ENCODE data around the gene ZFP64. TPM values are rescaled to one million over a fixed set of nuclear protein-coding genes. Genes with fewer than 3 reads are reported as not detected.
A peak's percentile ranks its signal among the peaks of the same experiment; 100 is the strongest.

ZFP64 gene
- total and polyA plus RNA-seq, 7 experiments from 2014 or later: 8.0 to 14.6 (median 11.6) TPM

- no peak overlapping the region for H3K4me3 Mint-ChIP-seq
- ChIA-PET POLR2A (no interaction called here), CTCF (no interaction called here)
- H3K9me3 Mint-ChIP-seq: peaks cover 0 to 4% (median 0%) of the 10 kb centered on the region in 11 donors
- Histone ChIP-seq H3K9me3 (ENCODE audit: control insufficient read depth in 2 of 3, low read length in 3 of 3) (no peaks in the 10 kb centered on the region), H3K27ac (ENCODE audit: low read depth, low read length) (no peak overlapping the region), H3K4me1 (ENCODE audit: control insufficient read depth in 2 of 2, insufficient read depth in 2 of 2, low read length in 2 of 2) (no peaks in the 10 kb centered on the region), H3K27me3 (ENCODE audit: control insufficient read depth in 2 of 2, insufficient read depth in 2 of 2, low read length in 2 of 2) (no peaks in the 10 kb centered on the region), H3K36me3 (ENCODE audit: control insufficient read depth in 2 of 3, insufficient read depth in 3 of 3, low read length in 3 of 3) (peaks cover 0 to 28% (median 6%) of the 10 kb centered on the region in 3 experiments), H3K4me3 (ENCODE audit: low read length) (no peak overlapping the region)
- ATAC-seq (no peak), DNase-seq (no peak)
- no peak overlapping the region for H3K27ac Mint-ChIP-seq
- peaks cover 0 to 10% (median 2%) of the 10 kb centered on the region in 7 donors for H3K4me1 Mint-ChIP-seq
- H3K36me3 Mint-ChIP-seq: peaks cover 7 to 65% (median 45%) of the 10 kb centered on the region in 5 donors
- intact Hi-C loops (cut with micrococcal nuclease): no loop called here
- H3K27me3 Mint-ChIP-seq: no peaks in the 10 kb centered on the region
These were observed 24.2 kb downstream of the ZFP64 start for GRCh38 chr20:52167232-52167840.

- H3K27me3 ChIP-seq (ENCODE audit: control insufficient read depth in 2 of 2, insufficient read depth in 2 of 2, low read length in 2 of 2): no peaks in the 10 kb centered on the region
- no peak overlapping the region for H3K4me3 Mint-ChIP-seq
- H3K36me3 Mint-ChIP-seq: peaks cover 11 to 64% (median 41%) of the 10 kb centered on the region in 5 donors
- CTCF ChIA-PET: no interaction called here
- no peak overlapping the region for H3K4me3 ChIP-seq (ENCODE audit: low read length)
- H3K9me3 Mint-ChIP-seq: peaks cover 0 to 4% (median 0%) of the 10 kb centered on the region in 11 donors
- H3K4me1 Mint-ChIP-seq: peaks cover 0 to 10% (median 5%) of the 10 kb centered on the region in 7 donors
- intact Hi-C loops (cut with micrococcal nuclease): no loop called here
- no peak for ATAC-seq
- no peak overlapping the region for H3K27ac Mint-ChIP-seq
- no peak overlapping the region for H3K27ac ChIP-seq (ENCODE audit: low read depth, low read length)
- H3K4me1 ChIP-seq (ENCODE audit: control insufficient read depth in 2 of 2, insufficient read depth in 2 of 2, low read length in 2 of 2): no peaks in the 10 kb centered on the region
- H3K27me3 Mint-ChIP-seq: no peaks in the 10 kb centered on the region
- H3K9me3 ChIP-seq (ENCODE audit: control insufficient read depth in 2 of 3, low read length in 3 of 3): no peaks in the 10 kb centered on the region
- peaks cover 0 to 32% (median 6%) of the 10 kb centered on the region in 3 experiments for H3K36me3 ChIP-seq (ENCODE audit: control insufficient read depth in 2 of 3, insufficient read depth in 3 of 3, low read length in 3 of 3)
- DNase-seq: no peak
- POLR2A ChIA-PET: interaction anchor here (0.6 kb wide), 1 partner anchor 243 kb away, joined by 3 read pairs; no protein-coding TSS in a partner anchor
These were observed 25.4 kb downstream of the ZFP64 start for GRCh38 chr20:52166150-52166549.

- Histone ChIP-seq H3K9me3 (ENCODE audit: control insufficient read depth in 2 of 3, low read length in 3 of 3) (no peaks in the 10 kb centered on the region), H3K4me3 (ENCODE audit: low read length) (no peak overlapping the region), H3K4me1 (ENCODE audit: control insufficient read depth in 2 of 2, insufficient read depth in 2 of 2, low read length in 2 of 2) (no peaks in the 10 kb centered on the region), H3K36me3 (ENCODE audit: control insufficient read depth in 2 of 3, insufficient read depth in 3 of 3, low read length in 3 of 3) (peaks cover 4 to 69% (median 12%) of the 10 kb centered on the region in 3 experiments), H3K27ac (ENCODE audit: low read depth, low read length) (no peak overlapping the region), H3K27me3 (ENCODE audit: control insufficient read depth in 2 of 2, insufficient read depth in 2 of 2, low read length in 2 of 2) (no peaks in the 10 kb centered on the region)
- Mint-ChIP-seq H3K4me3 (no peak overlapping the region), H3K27me3 (no peaks in the 10 kb centered on the region), H3K27ac (peak overlapping the region in 1 of 9 donors; percentile 38), H3K9me3 (peaks cover 0 to 10% (median 0%) of the 10 kb centered on the region in 11 donors), H3K4me1 (peaks cover 0 to 4% (median 0%) of the 10 kb centered on the region in 7 donors), H3K36me3 (peaks cover 21 to 77% (median 70%) of the 10 kb centered on the region in 5 donors)
- ChIA-PET CTCF (no interaction called here), POLR2A (no interaction called here)
- intact Hi-C loops (cut with micrococcal nuclease): no loop called here
- ATAC-seq (no peak), DNase-seq (no peak)
These were observed 30.9 kb downstream of the ZFP64 start for GRCh38 chr20:52160621-52161204.

GRCh38 chr20:52160049-52160570 is 31.5 kb downstream of the ZFP64 start:
- Mint-ChIP-seq H3K4me3 (peak overlapping the region in 1 of 10 donors; percentile 12), H3K27ac (no peak overlapping the region), H3K36me3 (peaks cover 21 to 76% (median 67%) of the 10 kb centered on the region in 5 donors), H3K9me3 (peaks cover 0 to 9% (median 0%) of the 10 kb centered on the region in 11 donors), H3K27me3 (no peaks in the 10 kb centered on the region), H3K4me1 (peaks cover 0 to 4% (median 0%) of the 10 kb centered on the region in 7 donors)
- CTCF ChIA-PET: no interaction called here
- ATAC-seq: no peak
- no peak overlapping the region for H3K27ac ChIP-seq (ENCODE audit: low read depth, low read length)
- H3K9me3 ChIP-seq (ENCODE audit: control insufficient read depth in 2 of 3, low read length in 3 of 3): no peaks in the 10 kb centered on the region
- no peaks in the 10 kb centered on the region for H3K27me3 ChIP-seq (ENCODE audit: control insufficient read depth in 2 of 2, insufficient read depth in 2 of 2, low read length in 2 of 2)
- no peaks in the 10 kb centered on the region for H3K4me1 ChIP-seq (ENCODE audit: control insufficient read depth in 2 of 2, insufficient read depth in 2 of 2, low read length in 2 of 2)
- H3K4me3 ChIP-seq (ENCODE audit: low read length): no peak overlapping the region
- intact Hi-C loops (cut with micrococcal nuclease): no loop called here
- POLR2A ChIA-PET: no interaction called here
- DNase-seq: no peak
- H3K36me3 ChIP-seq (ENCODE audit: control insufficient read depth in 2 of 3, insufficient read depth in 3 of 3, low read length in 3 of 3): peaks cover 4 to 65% (median 9%) of the 10 kb centered on the region in 3 experiments

GRCh38 chr20:52154575-52154974 is 37.0 kb downstream of the ZFP64 start:
- DNase-seq (no peak), ATAC-seq (no peak)
- Histone ChIP-seq H3K4me3 (ENCODE audit: low read length) (no peak overlapping the region), H3K27ac (ENCODE audit: low read depth, low read length) (no peak overlapping the region), H3K27me3 (ENCODE audit: control insufficient read depth in 2 of 2, insufficient read depth in 2 of 2, low read length in 2 of 2) (no peaks in the 10 kb centered on the region), H3K36me3 (ENCODE audit: control insufficient read depth in 2 of 3, insufficient read depth in 3 of 3, low read length in 3 of 3) (peaks cover 4 to 58% (median 9%) of the 10 kb centered on the region in 3 experiments), H3K4me1 (ENCODE audit: control insufficient read depth in 2 of 2, insufficient read depth in 2 of 2, low read length in 2 of 2) (no peaks in the 10 kb centered on the region), H3K9me3 (ENCODE audit: control insufficient read depth in 2 of 3, low read length in 3 of 3) (no peaks in the 10 kb centered on the region)
- peaks cover 0 to 2% (median 0%) of the 10 kb centered on the region in 7 donors for H3K4me1 Mint-ChIP-seq
- H3K27ac Mint-ChIP-seq: peak overlapping the region in 3 of 9 donors; percentile 3 to 38 (median 8)
- H3K4me3 Mint-ChIP-seq: no peak overlapping the region
- intact Hi-C loops (cut with micrococcal nuclease): no loop called here
- POLR2A ChIA-PET: no interaction called here
- CTCF ChIA-PET: no interaction called here
- H3K36me3 Mint-ChIP-seq: peaks cover 21 to 57% (median 49%) of the 10 kb centered on the region in 5 donors
- H3K9me3 Mint-ChIP-seq: peaks cover 0 to 9% (median 0%) of the 10 kb centered on the region in 11 donors
- H3K27me3 Mint-ChIP-seq: no peaks in the 10 kb centered on the region

- DNase-seq: no peak
- CTCF ChIA-PET: interaction anchor here (0.7 to 1.3 kb wide), 3 partner anchors 25 to 559 kb away, joined by 3 to 4 read pairs (median 3); no protein-coding TSS in a partner anchor
- Histone ChIP-seq H3K4me1 (ENCODE audit: control insufficient read depth in 2 of 2, insufficient read depth in 2 of 2, low read length in 2 of 2) (no peaks in the 10 kb centered on the region), H3K9me3 (ENCODE audit: control insufficient read depth in 2 of 3, low read length in 3 of 3) (no peaks in the 10 kb centered on the region), H3K36me3 (ENCODE audit: control insufficient read depth in 2 of 3, insufficient read depth in 3 of 3, low read length in 3 of 3) (peaks cover 0 to 51% (median 5%) of the 10 kb centered on the region in 3 experiments), H3K27ac (ENCODE audit: low read depth, low read length) (no peak overlapping the region), H3K27me3 (ENCODE audit: control insufficient read depth in 2 of 2, insufficient read depth in 2 of 2, low read length in 2 of 2) (no peaks in the 10 kb centered on the region), H3K4me3 (ENCODE audit: low read length) (no peak overlapping the region)
- POLR2A ChIA-PET: no interaction called here
- H3K4me1 Mint-ChIP-seq: peaks cover 0 to 2% (median 0%) of the 10 kb centered on the region in 7 donors
- H3K36me3 Mint-ChIP-seq: peaks cover 21 to 51% (median 43%) of the 10 kb centered on the region in 5 donors
- intact Hi-C loops (cut with micrococcal nuclease): no loop called here
- no peak for ATAC-seq
- peaks cover 0 to 8% (median 0%) of the 10 kb centered on the region in 11 donors for H3K9me3 Mint-ChIP-seq
- H3K4me3 Mint-ChIP-seq: no peak overlapping the region
- H3K27me3 Mint-ChIP-seq: no peaks in the 10 kb centered on the region
- H3K27ac Mint-ChIP-seq: peak overlapping the region in 1 of 9 donors; percentile 38
These were observed 37.7 kb downstream of the ZFP64 start for GRCh38 chr20:52153896-52154295.
